Measurements from ENCODE around the gene HMGCR. TPM values are rescaled to one million over a fixed set of nuclear protein-coding genes. Genes with fewer than 3 reads are reported as not detected.

HMGCR gene
- total RNA-seq, 1 experiment from 2014 or later, result 134 TPM

- peaks cover 44% of the 10 kb centered on the region for H3K36me3 ChIP-seq (replicated peaks; ENCODE audit: control insufficient read depth, insufficient read depth, low read length)
- no peaks in the 10 kb centered on the region for H3K27me3 ChIP-seq (ENCODE audit: control insufficient read depth, insufficient read depth, low read length)
- DNase-seq, result no peak
- H3K4me3 ChIP-seq (ENCODE audit: insufficient read depth, low read depth, low read length), result no peak overlapping the region
These were observed 21.1 kb downstream of the HMGCR start for GRCh38 chr5:75358117-75358516.

GRCh38 chr5:75361310-75361709 lies 24.3 kb downstream of the HMGCR start:
- Histone ChIP-seq H3K27me3 (ENCODE audit: control insufficient read depth, insufficient read depth, low read length) (no peaks in the 10 kb centered on the region), H3K36me3 (replicated peaks; ENCODE audit: control insufficient read depth, insufficient read depth, low read length) (peaks cover 33% of the 10 kb centered on the region), H3K4me3 (ENCODE audit: insufficient read depth, low read depth, low read length) (no peak overlapping the region)
- no peak for DNase-seq

- no peak overlapping the region for H3K4me3 ChIP-seq (ENCODE audit: insufficient read depth, low read depth, low read length)
- no peaks in the 10 kb centered on the region for H3K27me3 ChIP-seq (ENCODE audit: control insufficient read depth, insufficient read depth, low read length)
- DNase-seq, result no peak
- peaks cover 24% of the 10 kb centered on the region for H3K36me3 ChIP-seq (replicated peaks; ENCODE audit: control insufficient read depth, insufficient read depth, low read length)
These were observed 25.5 kb downstream of the HMGCR start for GRCh38 chr5:75362474-75362975.

- Histone ChIP-seq H3K36me3 (replicated peaks; ENCODE audit: control insufficient read depth, insufficient read depth, low read length) (peaks cover 22% of the 10 kb centered on the region), H3K27me3 (ENCODE audit: control insufficient read depth, insufficient read depth, low read length) (no peaks in the 10 kb centered on the region), H3K4me3 (ENCODE audit: insufficient read depth, low read depth, low read length) (no peak overlapping the region)
- DNase-seq, result no peak
These were observed 26.1 kb downstream of the HMGCR start for GRCh38 chr5:75363111-75363510.

GRCh38 chr5:75363726-75364495 lies 26.9 kb downstream of the HMGCR start:
- Histone ChIP-seq H3K4me3 (ENCODE audit: insufficient read depth, low read depth, low read length) (no peak overlapping the region), H3K36me3 (replicated peaks; ENCODE audit: control insufficient read depth, insufficient read depth, low read length) (peaks cover 19% of the 10 kb centered on the region), H3K27me3 (ENCODE audit: control insufficient read depth, insufficient read depth, low read length) (no peaks in the 10 kb centered on the region)
- DNase-seq, result no peak

- Histone ChIP-seq H3K4me3 (ENCODE audit: insufficient read depth, low read depth, low read length) (no peak overlapping the region), H3K27me3 (ENCODE audit: control insufficient read depth, insufficient read depth, low read length) (no peaks in the 10 kb centered on the region), H3K36me3 (replicated peaks; ENCODE audit: control insufficient read depth, insufficient read depth, low read length) (peaks cover 12% of the 10 kb centered on the region)
- DNase-seq, result no peak
These were observed 27.7 kb downstream of the HMGCR start for GRCh38 chr5:75364571-75365280.

- Histone ChIP-seq H3K36me3 (replicated peaks; ENCODE audit: control insufficient read depth, insufficient read depth, low read length) (peaks cover 4% of the 10 kb centered on the region; the same call in 1 of the 2 replicates), H3K27me3 (ENCODE audit: control insufficient read depth, insufficient read depth, low read length) (no peaks in the 10 kb centered on the region), H3K4me3 (ENCODE audit: insufficient read depth, low read depth, low read length) (no peak overlapping the region)
- DNase-seq, result no peak
These were observed 28.7 kb downstream of the HMGCR start for GRCh38 chr5:75365740-75366139.

- H3K4me3 ChIP-seq (ENCODE audit: insufficient read depth, low read depth, low read length), result no peak overlapping the region
- no peaks in the 10 kb centered on the region for H3K27me3 ChIP-seq (ENCODE audit: control insufficient read depth, insufficient read depth, low read length)
- DNase-seq, result no peak
- H3K36me3 ChIP-seq (replicated peaks; ENCODE audit: control insufficient read depth, insufficient read depth, low read length), result 0 out of 2 replicates have a peak, but pooled peaks cover 1% of the 10 kb centered on the region
These were observed 29.8 kb downstream of the HMGCR start for GRCh38 chr5:75366787-75367186.

GRCh38 chr5:75367401-75367800 lies 30.4 kb downstream of the HMGCR start:
- peaks cover 1% of the 10 kb centered on the region; the same call in 1 of the 2 replicates for H3K36me3 ChIP-seq (replicated peaks; ENCODE audit: control insufficient read depth, insufficient read depth, low read length)
- no peak overlapping the region for H3K4me3 ChIP-seq (ENCODE audit: insufficient read depth, low read depth, low read length)
- DNase-seq, result no peak
- no peaks in the 10 kb centered on the region for H3K27me3 ChIP-seq (ENCODE audit: control insufficient read depth, insufficient read depth, low read length)

GRCh38 chr5:75368391-75368790 lies 31.4 kb downstream of the HMGCR start:
- no peaks in the 10 kb centered on the region; the same call in 1 of the 2 replicates for H3K36me3 ChIP-seq (replicated peaks; ENCODE audit: control insufficient read depth, insufficient read depth, low read length)
- H3K4me3 ChIP-seq (ENCODE audit: insufficient read depth, low read depth, low read length), result no peak overlapping the region
- H3K27me3 ChIP-seq (ENCODE audit: control insufficient read depth, insufficient read depth, low read length), result no peaks in the 10 kb centered on the region
- DNase-seq, result no peak

GRCh38 chr5:75373862-75374261 lies 36.8 kb downstream of the HMGCR start:
- H3K36me3 ChIP-seq (replicated peaks; ENCODE audit: control insufficient read depth, insufficient read depth, low read length), result peaks cover under 1% of the 10 kb centered on the region; the same call in 1 of the 2 replicates
- H3K4me3 ChIP-seq (ENCODE audit: insufficient read depth, low read depth, low read length), result no peak overlapping the region
- no peak for DNase-seq

GRCh38 chr5:75374394-75374814 lies 37.4 kb downstream of the HMGCR start:
- peaks cover 1% of the 10 kb centered on the region; the same call in 1 of the 2 replicates for H3K36me3 ChIP-seq (replicated peaks; ENCODE audit: control insufficient read depth, insufficient read depth, low read length)
- DNase-seq, result no peak
- H3K4me3 ChIP-seq (ENCODE audit: insufficient read depth, low read depth, low read length), result no peak overlapping the region
- no peaks in the 10 kb centered on the region for H3K27me3 ChIP-seq (ENCODE audit: control insufficient read depth, insufficient read depth, low read length)

More at GRCh38 chr5:75373862-75374261, 36.8 kb downstream of the HMGCR start:
- H3K27me3 ChIP-seq (ENCODE audit: control insufficient read depth, insufficient read depth, low read length), result no peaks in the 10 kb centered on the region

GRCh38 chr5:75375414-75375813 lies 38.4 kb downstream of the HMGCR start:
- H3K4me3 ChIP-seq (ENCODE audit: insufficient read depth, low read depth, low read length), result no peak overlapping the region
- no peak for DNase-seq
- H3K36me3 ChIP-seq (replicated peaks; ENCODE audit: control insufficient read depth, insufficient read depth, low read length), result peaks cover 1% of the 10 kb centered on the region; the same call in 1 of the 2 replicates
- H3K27me3 ChIP-seq (ENCODE audit: control insufficient read depth, insufficient read depth, low read length), result no peaks in the 10 kb centered on the region

GRCh38 chr5:75380099-75380498 lies 43.1 kb downstream of the HMGCR start:
- no peak for DNase-seq
- no peaks in the 10 kb centered on the region for H3K27me3 ChIP-seq (ENCODE audit: control insufficient read depth, insufficient read depth, low read length)
- peaks cover 1% of the 10 kb centered on the region for H3K36me3 ChIP-seq (replicated peaks; ENCODE audit: control insufficient read depth, insufficient read depth, low read length)
- no peak overlapping the region for H3K4me3 ChIP-seq (ENCODE audit: insufficient read depth, low read depth, low read length)

- H3K4me3 ChIP-seq (ENCODE audit: insufficient read depth, low read depth, low read length), result no peak overlapping the region
- H3K27me3 ChIP-seq (ENCODE audit: control insufficient read depth, insufficient read depth, low read length), result no peaks in the 10 kb centered on the region
- H3K36me3 ChIP-seq (replicated peaks; ENCODE audit: control insufficient read depth, insufficient read depth, low read length), result peaks cover 2% of the 10 kb centered on the region
- DNase-seq, result no peak
These were observed 44.4 kb downstream of the HMGCR start for GRCh38 chr5:75381456-75381855.

All from H7 (cell line).